Parathyroid adenoma (tissue), 2 donors: ENCODE data around the gene SLC25A33.
A peak's percentile ranks its signal among the peaks of the same experiment; 100 is the strongest.

Source experiments
- H2AFZ ChIP-seq: fragments of 300-600 bp; sonication (generic); one replicate; pipeline ENCODE4 v1.7.0; 2017; ENCODE audit warnings: antibody characterized with exemption, mild to moderate bottlenecking
- H3K27ac ChIP-seq: fragments of 300-600 bp; sonication (generic); one replicate; pipeline ENCODE4 v1.7.0; 2017
- H3K27me3 ChIP-seq: fragments of 300-600 bp; sonication (generic); one replicate; pipeline ENCODE4 v1.7.0; 2017; ENCODE audit warnings: low read length; ENCODE audit not compliant: control insufficient read depth, insufficient read depth
- H3K36me3 ChIP-seq: fragments of 300-600 bp; sonication (generic); one replicate; pipeline ENCODE4 v1.7.0; 2017; ENCODE audit warnings: low read length; ENCODE audit not compliant: control insufficient read depth, insufficient read depth
- H3K4me1 ChIP-seq: fragments of 300-600 bp; sonication (generic); one replicate; pipeline ENCODE4 v1.7.0; 2017; ENCODE audit warnings: control low read depth
- H3K4me2 ChIP-seq: fragments of 300-600 bp; sonication (generic); one replicate; pipeline ENCODE4 v1.7.0; 2017; ENCODE audit warnings: low read length
- H3K4me3 ChIP-seq: fragments of 300-600 bp; sonication (generic); one replicate; pipeline ENCODE4 v1.7.0; 2017; ENCODE audit warnings: low read depth, low read length
- H3K79me2 ChIP-seq: fragments of 300-600 bp; sonication (generic); one replicate; pipeline ENCODE4 v1.7.0; 2017; ENCODE audit warnings: control low read depth
- H3K9ac ChIP-seq: fragments of 300-600 bp; sonication (generic); one replicate; pipeline ENCODE4 v1.7.0; 2017; ENCODE audit warnings: mild to moderate bottlenecking
- H3K9me3 ChIP-seq: fragments of 300-600 bp; sonication (generic); one replicate; pipeline ENCODE4 v1.7.0; 2017; ENCODE audit warnings: low read length; ENCODE audit not compliant: control insufficient read depth
- TF ChIP-seq, protein P1 (sequence below): fragments of 300-600 bp; sonication (generic); IDR thresholded peaks from one replicate; pipeline ENCODE4 v1.7.0; 2017; ENCODE audit warnings: antibody characterized with exemption, mild to moderate bottlenecking
- donor health status: primary hyperparathyroidism.

Gene SLC25A33

DNA sequence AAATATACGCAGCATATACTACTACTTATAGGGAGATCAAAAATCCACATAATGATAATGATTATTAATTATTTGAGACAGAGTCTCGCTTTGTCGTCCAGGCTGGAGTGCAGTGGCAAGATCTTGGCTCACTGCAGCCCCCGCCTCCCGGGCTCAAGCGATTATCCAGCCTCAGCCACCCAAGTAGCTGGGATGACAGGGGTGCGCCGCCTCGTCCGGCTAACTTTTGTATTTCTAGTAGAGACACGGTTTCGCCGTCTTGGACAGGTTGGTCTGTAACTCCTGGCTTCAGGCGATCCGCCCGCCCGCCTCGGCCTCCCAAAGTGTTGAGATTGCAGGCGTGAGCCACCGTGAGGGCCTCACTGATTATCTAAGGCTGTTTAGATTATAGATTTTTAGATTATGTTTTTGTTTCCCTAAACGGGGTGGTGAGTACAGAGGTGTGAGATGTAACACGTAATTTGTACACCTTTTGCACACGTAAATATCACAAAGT, 548 bp upstream of the SLC25A33 start:
- peaks cover 8% of the 10 kb centered on the region for H3K79me2 ChIP-seq
- TF ChIP-seq, protein P1, sequence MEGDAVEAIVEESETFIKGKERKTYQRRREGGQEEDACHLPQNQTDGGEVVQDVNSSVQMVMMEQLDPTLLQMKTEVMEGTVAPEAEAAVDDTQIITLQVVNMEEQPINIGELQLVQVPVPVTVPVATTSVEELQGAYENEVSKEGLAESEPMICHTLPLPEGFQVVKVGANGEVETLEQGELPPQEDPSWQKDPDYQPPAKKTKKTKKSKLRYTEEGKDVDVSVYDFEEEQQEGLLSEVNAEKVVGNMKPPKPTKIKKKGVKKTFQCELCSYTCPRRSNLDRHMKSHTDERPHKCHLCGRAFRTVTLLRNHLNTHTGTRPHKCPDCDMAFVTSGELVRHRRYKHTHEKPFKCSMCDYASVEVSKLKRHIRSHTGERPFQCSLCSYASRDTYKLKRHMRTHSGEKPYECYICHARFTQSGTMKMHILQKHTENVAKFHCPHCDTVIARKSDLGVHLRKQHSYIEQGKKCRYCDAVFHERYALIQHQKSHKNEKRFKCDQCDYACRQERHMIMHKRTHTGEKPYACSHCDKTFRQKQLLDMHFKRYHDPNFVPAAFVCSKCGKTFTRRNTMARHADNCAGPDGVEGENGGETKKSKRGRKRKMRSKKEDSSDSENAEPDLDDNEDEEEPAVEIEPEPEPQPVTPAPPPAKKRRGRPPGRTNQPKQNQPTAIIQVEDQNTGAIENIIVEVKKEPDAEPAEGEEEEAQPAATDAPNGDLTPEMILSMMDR: no peak
- no peak overlapping the region for H3K4me3 ChIP-seq
- H3K36me3 ChIP-seq: no peaks in the 10 kb centered on the region
- peak overlapping the region; percentile 70 for H2AFZ ChIP-seq
- H3K9me3 ChIP-seq: no peaks in the 10 kb centered on the region
- no peak overlapping the region for H3K9ac ChIP-seq
- H3K4me1 ChIP-seq: no peaks in the 10 kb centered on the region
- peak overlapping the region; percentile 67 for H3K27ac ChIP-seq
- H3K4me2 ChIP-seq: peak overlapping the region; percentile 45
- H3K27me3 ChIP-seq: no peaks in the 10 kb centered on the region

DNA sequence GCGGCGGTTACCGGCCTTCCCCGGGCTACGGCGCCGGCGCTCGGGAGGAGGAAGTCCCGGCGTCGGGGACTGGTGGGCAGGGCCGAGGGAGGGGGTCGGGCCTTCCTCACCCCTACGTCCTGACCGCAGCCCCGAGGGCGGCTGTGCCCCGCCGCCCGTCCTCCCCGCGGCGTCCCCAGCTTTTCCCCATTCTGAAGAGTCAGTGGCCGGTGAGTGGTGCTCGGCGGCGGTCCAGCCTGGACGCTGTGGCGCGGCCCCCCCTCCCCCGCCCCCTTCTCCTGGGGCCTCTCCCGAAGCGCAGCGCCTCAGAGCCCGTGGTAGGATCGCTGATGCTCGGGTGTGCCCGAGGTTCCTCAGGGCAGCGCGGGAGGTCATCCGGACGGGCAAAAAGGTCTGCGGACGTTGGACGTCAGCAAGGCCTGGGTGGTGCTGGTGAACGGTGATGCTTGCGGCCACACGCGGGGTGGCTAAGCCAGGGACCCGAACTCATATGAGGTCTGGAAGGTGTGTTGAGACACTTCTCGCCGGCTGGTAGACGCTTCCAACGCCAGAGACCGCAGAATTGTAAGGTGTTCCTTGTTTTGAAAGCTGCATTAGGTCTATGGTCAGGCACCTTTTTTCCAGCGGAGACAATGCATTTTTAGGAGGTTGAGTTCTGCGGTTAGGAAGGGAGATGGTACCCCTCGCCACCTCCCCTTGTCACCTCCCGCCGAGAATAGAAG, 725 bp downstream of the SLC25A33 start:
- Histone ChIP-seq H3K36me3 (no peaks in the 10 kb centered on the region), H3K4me2 (peak overlapping the region; percentile 56), H3K79me2 (peaks cover 8% of the 10 kb centered on the region), H3K27me3 (no peaks in the 10 kb centered on the region), H3K9me3 (no peaks in the 10 kb centered on the region), H3K4me1 (no peaks in the 10 kb centered on the region), H2AFZ (peak overlapping the region; percentile 31), H3K4me3 (peak overlapping the region; percentile 68), H3K27ac (peak overlapping the region; percentile 5), H3K9ac (no peak overlapping the region)
- TF ChIP-seq, protein P1: no peak

DNA sequence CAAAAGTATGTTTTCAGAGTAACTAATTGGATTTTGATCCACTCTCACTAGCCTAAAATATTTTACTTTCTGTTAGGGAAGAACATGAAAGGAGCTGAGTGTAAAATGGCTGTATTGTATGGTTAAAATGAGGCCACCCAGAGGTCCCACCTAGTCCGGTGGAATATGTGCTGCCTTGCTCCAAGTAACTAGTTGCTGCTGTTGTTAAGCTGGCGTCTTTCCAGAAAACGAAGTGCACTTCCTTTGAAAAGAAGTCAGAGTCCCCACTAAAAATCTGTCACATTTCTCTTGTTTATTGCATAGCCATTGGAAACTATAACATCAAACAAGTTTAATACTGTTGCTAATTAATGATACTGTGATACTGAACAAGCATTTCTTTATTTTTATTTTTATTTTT, 3.2 kb downstream of the SLC25A33 start:
- Histone ChIP-seq H3K4me1 (no peaks in the 10 kb centered on the region), H2AFZ (no peak overlapping the region), H3K27me3 (no peaks in the 10 kb centered on the region), H3K79me2 (peaks cover 8% of the 10 kb centered on the region), H3K36me3 (no peaks in the 10 kb centered on the region), H3K4me3 (no peak overlapping the region), H3K9me3 (no peaks in the 10 kb centered on the region), H3K4me2 (no peak overlapping the region), H3K27ac (no peak overlapping the region), H3K9ac (no peak overlapping the region)
- TF ChIP-seq, protein P1: no peak

DNA sequence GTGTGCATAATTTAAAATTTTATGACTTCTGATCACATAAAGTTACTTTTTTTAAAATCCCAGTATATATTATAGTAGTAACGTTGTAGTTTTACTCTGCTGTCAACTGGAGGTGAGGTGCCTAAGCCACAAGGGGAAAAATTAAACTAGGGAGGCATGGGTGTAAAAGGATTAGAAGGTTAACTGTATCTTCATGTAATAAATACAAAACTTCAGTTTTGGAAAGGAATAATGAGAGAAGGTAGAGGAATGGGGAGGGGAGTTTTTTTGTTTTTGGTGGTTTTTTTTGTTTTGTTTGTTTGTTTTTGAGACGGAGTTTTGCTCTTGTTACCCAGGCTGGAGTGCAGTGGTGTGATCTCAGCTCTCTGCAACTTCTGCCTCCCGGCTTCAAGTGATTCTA, 5.7 kb downstream of the SLC25A33 start:
- H3K9me3 ChIP-seq: no peaks in the 10 kb centered on the region
- H2AFZ ChIP-seq: no peak overlapping the region
- no peaks in the 10 kb centered on the region for H3K27me3 ChIP-seq
- H3K9ac ChIP-seq: no peak overlapping the region
- no peak overlapping the region for H3K27ac ChIP-seq
- no peak overlapping the region for H3K4me2 ChIP-seq
- TF ChIP-seq, protein P1: no peak
- H3K36me3 ChIP-seq: no peaks in the 10 kb centered on the region
- peaks cover 5% of the 10 kb centered on the region for H3K4me1 ChIP-seq
- H3K79me2 ChIP-seq: peaks cover 8% of the 10 kb centered on the region
- no peak overlapping the region for H3K4me3 ChIP-seq
